Stomach (tissue), 4 donors: ENCODE data around the gene NTPCR.

Experiments used
- POLR2AphosphoS5 ChIP-seq, 3 donors: sonication (generic); formaldehyde crosslinking; IDR thresholded peaks; one replicate each; pipeline ENCODE4 v1.6.1; 2016; ENCODE audit warnings: antibody characterized with exemption in 3 of 3
- TF ChIP-seq, protein P1 (sequence below), 7 experiments: fragments of 450-650 bp in 4 of 7; fragments of 200-600 bp in 3 of 7; sonication (generic) in 3 of 7; IDR thresholded peaks; one replicate each; pipeline ENCODE4 v1.5.1; 2016 to 2019; ENCODE audit warnings: antibody characterized with exemption in 7 of 7, control low read depth in 2 of 7, mild to moderate bottlenecking in 1 of 7

DNA sequence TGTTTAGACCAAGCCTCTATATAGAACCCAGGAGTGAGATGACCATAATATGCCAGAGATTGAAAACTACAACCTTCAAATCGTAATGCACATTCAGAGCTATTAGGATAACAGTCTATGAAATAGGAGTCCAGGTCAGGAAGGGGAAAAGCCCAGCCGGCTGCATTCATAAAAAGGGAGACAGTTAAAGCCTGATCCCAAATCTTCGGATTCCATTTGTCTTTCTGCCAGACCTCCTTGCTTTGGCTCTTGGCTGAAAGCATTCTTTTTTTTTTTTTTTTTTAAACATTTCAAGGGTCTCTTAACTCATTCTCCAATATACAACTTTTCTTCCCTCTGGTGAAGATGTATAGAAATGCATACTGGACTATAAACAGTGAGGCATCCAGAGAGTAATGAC lies 81.1 kb downstream of the NTPCR start:
- TF ChIP-seq, protein P1, sequence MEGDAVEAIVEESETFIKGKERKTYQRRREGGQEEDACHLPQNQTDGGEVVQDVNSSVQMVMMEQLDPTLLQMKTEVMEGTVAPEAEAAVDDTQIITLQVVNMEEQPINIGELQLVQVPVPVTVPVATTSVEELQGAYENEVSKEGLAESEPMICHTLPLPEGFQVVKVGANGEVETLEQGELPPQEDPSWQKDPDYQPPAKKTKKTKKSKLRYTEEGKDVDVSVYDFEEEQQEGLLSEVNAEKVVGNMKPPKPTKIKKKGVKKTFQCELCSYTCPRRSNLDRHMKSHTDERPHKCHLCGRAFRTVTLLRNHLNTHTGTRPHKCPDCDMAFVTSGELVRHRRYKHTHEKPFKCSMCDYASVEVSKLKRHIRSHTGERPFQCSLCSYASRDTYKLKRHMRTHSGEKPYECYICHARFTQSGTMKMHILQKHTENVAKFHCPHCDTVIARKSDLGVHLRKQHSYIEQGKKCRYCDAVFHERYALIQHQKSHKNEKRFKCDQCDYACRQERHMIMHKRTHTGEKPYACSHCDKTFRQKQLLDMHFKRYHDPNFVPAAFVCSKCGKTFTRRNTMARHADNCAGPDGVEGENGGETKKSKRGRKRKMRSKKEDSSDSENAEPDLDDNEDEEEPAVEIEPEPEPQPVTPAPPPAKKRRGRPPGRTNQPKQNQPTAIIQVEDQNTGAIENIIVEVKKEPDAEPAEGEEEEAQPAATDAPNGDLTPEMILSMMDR (IDR thresholded peaks at IDR 0.05): no peak
- TF ChIP-seq POLR2AphosphoS5 (IDR thresholded peaks at IDR 0.05): no peak
